Measurements from ENCODE around the gene CEP128. TPM values are rescaled to one million over a fixed set of nuclear protein-coding genes. Genes with fewer than 3 reads are reported as not detected.

CEP128 gene
- polyA plus RNA-seq, 1 of the 3 experiments (the other 2 are of a cell fraction) = 1.2 TPM

DNA sequence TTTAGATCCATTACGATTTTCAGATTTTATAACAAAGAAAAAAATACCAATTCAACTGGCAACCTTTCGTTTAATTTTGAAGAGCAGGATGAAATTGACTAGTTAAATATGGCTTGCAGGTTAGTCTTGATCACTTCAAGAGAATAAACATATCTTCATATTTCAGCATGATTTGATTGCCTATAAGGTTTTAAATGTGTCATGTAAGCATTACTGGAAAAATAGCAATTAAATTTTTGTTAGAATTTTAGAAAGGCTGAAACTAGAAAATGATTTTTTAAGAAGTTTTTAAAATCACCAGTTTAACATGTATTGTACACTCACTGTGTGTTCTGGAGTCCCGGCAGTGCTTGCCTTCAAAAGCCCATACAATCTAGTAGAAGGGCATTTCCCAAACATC, 420.1 kb downstream of the CEP128 start:
- Histone ChIP-seq H2AFZ (ENCODE audit: low read depth) (no peak overlapping the region), H3K27ac (ENCODE audit: low read depth in 2 of 2, low read length in 1 of 2) (no peak overlapping the region), H3F3A (replicated peaks; ENCODE audit: insufficient read depth) (no peaks in the 10 kb centered on the region), H3K4me3 (ENCODE audit: low read depth in 2 of 2, low read length in 1 of 2) (no peak overlapping the region), H3K9me3 (no peaks in the 10 kb centered on the region), H3K9me2 (no peaks in the 10 kb centered on the region), H3K9ac (no peak overlapping the region), H3K27me3 (ENCODE audit: insufficient read depth) (no peaks in the 10 kb centered on the region), H3K4me2 (no peak overlapping the region), H3K79me2 (ENCODE audit: insufficient read depth) (no peaks in the 10 kb centered on the region), H3K36me3 (replicated peaks in 1 of 2; ENCODE audit: control insufficient read depth in 1 of 2, insufficient read depth in 2 of 2, low read length in 1 of 2) (no peaks in the 10 kb centered on the region), H3K4me1 (ENCODE audit: control insufficient read depth in 1 of 2, insufficient read depth in 2 of 2, low read depth in 1 of 2, low read length in 1 of 2) (no peaks in the 10 kb centered on the region), H4K20me1 (ENCODE audit: insufficient read depth) (no peaks in the 10 kb centered on the region)
- POLR2A ChIA-PET = no interaction called here
- DNase-seq = no peak
- TF ChIP-seq MXI1 (IDR thresholded peaks at IDR 0.05; ENCODE audit: low read depth, low read length) = no peak
- TF ChIP-seq REST (IDR thresholded peaks at IDR 0.05; ENCODE audit: low read depth, low read length) = no peak
- no peak for TF ChIP-seq EZH2phosphoT487 (IDR thresholded peaks at IDR 0.05; ENCODE audit: borderline replicate concordance, low read depth)
- no peak for TF ChIP-seq CHD2 (IDR thresholded peaks at IDR 0.05; ENCODE audit: low read length, partially characterized antibody)
- no peak for TF ChIP-seq TEAD4 (IDR thresholded peaks at IDR 0.05; ENCODE audit: borderline replicate concordance, insufficient read depth)
- TF ChIP-seq RAD21 (IDR thresholded peaks at IDR 0.05; ENCODE audit: low read length) = no peak
- TF ChIP-seq, protein P1, sequence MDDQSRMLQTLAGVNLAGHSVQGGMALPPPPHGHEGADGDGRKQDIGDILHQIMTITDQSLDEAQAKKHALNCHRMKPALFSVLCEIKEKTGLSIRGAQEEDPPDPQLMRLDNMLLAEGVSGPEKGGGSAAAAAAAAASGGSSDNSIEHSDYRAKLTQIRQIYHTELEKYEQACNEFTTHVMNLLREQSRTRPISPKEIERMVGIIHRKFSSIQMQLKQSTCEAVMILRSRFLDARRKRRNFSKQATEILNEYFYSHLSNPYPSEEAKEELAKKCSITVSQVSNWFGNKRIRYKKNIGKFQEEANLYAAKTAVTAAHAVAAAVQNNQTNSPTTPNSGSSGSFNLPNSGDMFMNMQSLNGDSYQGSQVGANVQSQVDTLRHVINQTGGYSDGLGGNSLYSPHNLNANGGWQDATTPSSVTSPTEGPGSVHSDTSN (IDR thresholded peaks at IDR 0.05) = no peak
- TF ChIP-seq YY1 (IDR thresholded peaks at IDR 0.05; ENCODE audit: low read depth) = no peak
- TF ChIP-seq RFX5 (IDR thresholded peaks at IDR 0.05; ENCODE audit: low read length) = no peak
- CTCF ChIA-PET = no interaction called here
- 91% methylated on average over 3 of the region's 3 CpGs for WGBS (ENCODE audit: low lambda C conversion rate)

DNA sequence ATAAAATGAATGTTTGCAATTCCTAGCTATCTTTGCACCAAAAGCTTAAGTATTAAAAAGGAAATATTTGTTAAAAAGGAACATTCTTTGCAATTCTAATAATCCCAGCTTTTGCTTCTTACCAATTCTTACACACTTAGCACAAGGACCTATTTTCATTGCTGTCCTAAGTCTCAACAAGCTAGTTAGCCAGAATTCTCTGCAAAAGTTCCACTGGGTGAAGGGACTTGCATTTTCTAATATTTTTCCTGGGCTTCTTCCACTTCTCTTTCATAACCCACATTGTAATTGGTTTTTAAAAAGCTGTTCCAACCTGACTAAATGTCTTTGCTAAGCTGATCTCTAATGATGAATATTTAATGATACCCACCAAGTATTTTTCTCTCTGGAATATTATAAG, 422.5 kb downstream of the CEP128 start:
- Histone ChIP-seq H3K27ac (ENCODE audit: low read depth in 2 of 2, low read length in 1 of 2) (no peak overlapping the region), H3K9me3 (no peaks in the 10 kb centered on the region), H3K27me3 (ENCODE audit: insufficient read depth) (no peaks in the 10 kb centered on the region), H4K20me1 (ENCODE audit: insufficient read depth) (no peaks in the 10 kb centered on the region), H3K9ac (no peak overlapping the region), H3K36me3 (replicated peaks in 1 of 2; ENCODE audit: control insufficient read depth in 1 of 2, insufficient read depth in 2 of 2, low read length in 1 of 2) (peaks cover 0 to 4% of the 10 kb centered on the region in 2 experiments), H3K4me3 (ENCODE audit: low read depth in 2 of 2, low read length in 1 of 2) (no peak overlapping the region), H3K79me2 (ENCODE audit: insufficient read depth) (no peaks in the 10 kb centered on the region), H3K4me2 (no peak overlapping the region), H3K4me1 (ENCODE audit: control insufficient read depth in 1 of 2, insufficient read depth in 2 of 2, low read depth in 1 of 2, low read length in 1 of 2) (no peaks in the 10 kb centered on the region), H3K9me2 (no peaks in the 10 kb centered on the region), H3F3A (replicated peaks; ENCODE audit: insufficient read depth) (no peaks in the 10 kb centered on the region), H2AFZ (ENCODE audit: low read depth) (no peak overlapping the region)
- ChIA-PET CTCF (interaction anchor here (1.2 kb wide), 1 partner anchor 14 kb away, joined by 3 read pairs; no protein-coding TSS in a partner anchor), POLR2A (no interaction called here)
- no peak for DNase-seq
- TF ChIP-seq MXI1 (IDR thresholded peaks at IDR 0.05; ENCODE audit: low read depth, low read length) (no peak), RXRA (IDR thresholded peaks at IDR 0.05; ENCODE audit: borderline replicate concordance, low read depth) (no peak), REST (IDR thresholded peaks at IDR 0.05; ENCODE audit: low read depth, low read length) (no peak), NRF1 (IDR thresholded peaks at IDR 0.05; ENCODE audit: low read depth, low read length) (no peak), RFX5 (IDR thresholded peaks at IDR 0.05; ENCODE audit: low read length) (no peak), YY1 (IDR thresholded peaks at IDR 0.05; ENCODE audit: low read depth) (no peak), SMC3 (IDR thresholded peaks at IDR 0.05; ENCODE audit: low read depth, low read length) (no peak), USF1 (IDR thresholded peaks at IDR 0.05; ENCODE audit: borderline replicate concordance, low read depth) (no peak), JUND (IDR thresholded peaks at IDR 0.05) (no peak), RCOR1 (IDR thresholded peaks at IDR 0.05; ENCODE audit: low read length) (no peak)
- TF ChIP-seq, protein P1 (IDR thresholded peaks at IDR 0.05) = no peak

All from SK-N-SH (cell line).